VCaP (cell line): Measurements from ENCODE around the gene ZNF429.
A peak's percentile ranks its signal among the peaks of the same experiment; 100 is the strongest.
"Not testable (repeated sequence)": the region's sequence is repeated elsewhere in the genome, so short reads cannot be mapped to it uniquely, and the experiment has no call there.

Source experiments
- H3K27ac ChIP-seq: fragments of 450-650 bp; 2 replicates; pipeline ENCODE4 v1.5.1; 2017
- CTCF ChIP-seq: fragments of 450-650 bp; conservative IDR thresholded peaks from 2 replicates; pipeline ENCODE4 v1.5.1; 2017; ENCODE audit warnings: mild to moderate bottlenecking, moderate library complexity

ZNF429 gene

DNA sequence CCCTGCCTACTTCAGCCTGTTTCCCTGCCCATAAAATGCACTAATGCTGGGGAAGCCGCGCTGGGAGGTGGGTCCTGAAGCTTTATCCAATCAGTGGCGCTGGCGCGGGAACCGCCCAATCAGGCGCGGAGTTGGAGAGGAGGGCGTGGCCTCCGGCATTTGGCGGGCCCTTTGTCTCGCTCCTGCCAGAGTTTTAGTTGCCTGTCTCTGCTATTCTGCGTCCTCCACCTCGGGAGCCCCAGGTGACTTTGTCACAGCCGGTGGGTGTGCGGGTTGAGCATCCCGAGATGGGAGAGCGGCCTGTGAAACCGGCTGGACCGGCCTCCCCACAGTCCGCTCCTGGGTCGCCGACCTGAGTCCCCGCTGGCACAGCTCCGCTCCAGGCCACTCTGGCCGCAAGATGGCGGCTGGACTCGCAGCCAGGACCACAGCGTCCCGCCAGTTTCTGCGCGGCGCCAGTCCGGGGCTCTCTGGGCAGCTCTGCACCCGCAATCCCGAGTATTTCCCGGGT, 30.7 kb upstream of the ZNF429 start:
- TF ChIP-seq CTCF, result no peak
- peak overlapping the region; percentile 71 for H3K27ac ChIP-seq

DNA sequence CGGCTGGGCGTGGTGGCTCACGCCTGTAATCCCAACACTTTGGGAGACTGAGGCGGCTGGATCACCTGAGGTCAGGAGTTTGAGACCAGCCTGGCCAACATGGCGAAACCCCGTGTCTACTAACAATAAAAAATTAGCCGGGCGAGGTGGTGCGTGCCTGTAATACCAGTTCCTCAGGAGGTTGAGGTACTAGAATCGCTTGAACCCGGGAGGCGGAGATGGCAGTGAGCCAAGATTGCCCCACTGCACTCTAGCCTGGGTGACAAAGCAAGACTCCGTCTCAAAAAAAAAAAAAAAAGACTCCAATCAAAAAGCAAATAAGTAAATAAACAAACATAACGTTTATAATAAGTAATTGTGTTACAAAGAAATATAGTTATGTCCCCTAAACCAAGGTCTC, 23.0 kb upstream of the ZNF429 start:
- H3K27ac ChIP-seq, result not testable (repeated sequence)

DNA sequence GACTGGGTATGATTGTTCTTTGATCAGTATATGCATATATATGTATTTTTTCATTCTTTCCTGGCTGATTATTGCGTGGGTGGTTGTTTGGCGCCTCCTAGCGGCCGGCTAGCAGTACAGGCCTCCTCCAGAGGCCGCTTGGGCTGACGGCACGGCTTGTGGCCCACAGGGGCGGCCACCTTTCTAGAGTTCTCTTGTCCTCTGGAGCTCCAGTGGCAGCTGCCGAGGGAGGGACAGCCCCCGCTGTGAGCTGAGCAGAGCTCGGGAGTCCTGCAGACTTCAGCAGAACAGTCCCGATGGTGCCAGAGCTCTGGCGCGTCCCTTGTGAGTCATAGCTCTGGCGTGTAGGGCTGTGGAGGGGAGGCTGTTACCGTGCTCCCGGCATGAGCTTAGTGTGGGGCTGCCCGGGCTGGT, 22.5 kb upstream of the ZNF429 start:
- TF ChIP-seq CTCF, result peak; percentile 91
- peak overlapping the region; percentile 18; the same call in 1 of the 2 replicates for H3K27ac ChIP-seq

- peak; percentile 82 for TF ChIP-seq CTCF
Observed at GRCh38 chr19:21483589-21484170, 21.7 kb upstream of the ZNF429 start.

DNA sequence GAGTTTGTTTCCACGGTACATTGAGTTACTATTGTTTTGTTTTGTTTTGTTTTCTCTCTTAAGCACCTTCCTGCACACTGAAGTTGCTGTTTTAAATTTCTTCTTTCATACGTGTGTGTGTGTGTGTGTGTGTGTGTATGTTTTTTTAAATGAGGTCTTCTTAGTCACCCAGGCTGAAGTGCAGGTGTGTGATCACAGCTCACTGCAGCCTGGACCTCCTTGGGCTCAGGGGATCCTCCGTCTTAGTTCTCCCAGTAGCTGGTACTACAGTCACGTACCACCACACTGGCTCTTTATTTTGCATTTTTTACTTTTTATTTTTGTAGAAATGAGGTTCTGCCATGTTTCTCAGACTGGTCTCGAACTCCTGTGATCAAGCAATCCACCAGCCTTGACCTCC, 20.8 kb upstream of the ZNF429 start:
- no peak overlapping the region for H3K27ac ChIP-seq
- no peak for TF ChIP-seq CTCF

More at GRCh38 chr19:21483589-21484170, 21.7 kb upstream of the ZNF429 start:
- H3K27ac ChIP-seq, result peak overlapping the region; percentile 18; the same call in 1 of the 2 replicates

GRCh38 chr19:21485926-21486325, 19.5 kb upstream of the ZNF429 start:
- TF ChIP-seq CTCF, result no peak
- H3K27ac ChIP-seq, result no peak overlapping the region

DNA sequence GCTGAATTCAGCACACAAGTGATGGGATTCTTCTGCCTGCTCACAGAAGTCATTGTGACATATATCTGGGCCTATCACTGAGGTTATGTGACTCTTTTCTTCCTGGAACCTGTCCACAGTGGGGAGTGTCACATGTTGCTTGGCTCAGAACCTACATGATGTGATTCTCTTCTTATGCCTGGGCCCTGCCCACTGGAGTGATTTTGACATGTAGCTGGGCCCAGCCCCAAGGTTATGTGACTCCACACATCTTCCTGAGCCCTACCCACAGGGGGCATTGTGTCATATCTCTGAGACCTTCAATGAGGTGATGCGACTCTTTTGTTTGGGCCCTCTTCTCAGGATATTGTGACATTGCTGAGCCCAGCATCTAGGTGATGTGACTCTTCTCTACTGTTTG, 17.4 kb upstream of the ZNF429 start:
- no peak for TF ChIP-seq CTCF
- no peak overlapping the region for H3K27ac ChIP-seq

DNA sequence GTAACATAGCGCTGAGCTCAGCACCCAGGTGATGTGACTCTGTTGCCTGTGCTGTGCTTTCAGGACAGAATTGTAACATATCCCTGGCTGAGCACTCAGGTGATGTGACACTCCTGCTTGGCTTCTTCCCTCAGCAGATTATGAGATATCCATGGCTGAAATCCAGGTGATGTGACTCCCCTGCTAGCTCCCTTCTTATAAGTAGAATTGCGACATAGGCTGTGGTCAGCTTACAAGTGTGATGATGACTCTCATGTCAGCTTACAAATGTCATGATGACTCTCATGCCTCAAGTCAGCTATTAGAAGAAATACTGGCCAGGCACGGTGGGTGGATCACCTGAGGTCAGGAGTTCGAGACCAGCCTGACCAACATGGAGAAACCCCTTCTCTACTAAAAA, 14.3 kb upstream of the ZNF429 start:
- TF ChIP-seq CTCF, result no peak
- no peak overlapping the region for H3K27ac ChIP-seq
